Right lobe of liver (tissue), 4 donors: ENCODE measurements around the gene ATP6V0D1.

Experiments used
- POLR2A ChIP-seq: fragments of 450-650 bp; IDR thresholded peaks from one replicate; pipeline ENCODE4 v1.6.1; 2017; ENCODE audit warnings: antibody characterized with exemption, mild to moderate bottlenecking
- TF ChIP-seq, protein P1 (sequence below), 4 donors: fragments of 200-600 bp in 3 of 4; fragments of 450-650 bp in 1 of 4; IDR thresholded peaks; one replicate each; pipeline versions ENCODE4 v1.5.1 to v1.8.0; 2016 to 2022; ENCODE audit warnings: antibody characterized with exemption in 4 of 4, mild to moderate bottlenecking in 2 of 4
- donor health status: DM: no; HTN: no; CAD: no.
- donor health status: DM: no; HTN: no; CAD: no.
- donor health status: DM: no; HTN: yes; CAD: no.

DNA sequence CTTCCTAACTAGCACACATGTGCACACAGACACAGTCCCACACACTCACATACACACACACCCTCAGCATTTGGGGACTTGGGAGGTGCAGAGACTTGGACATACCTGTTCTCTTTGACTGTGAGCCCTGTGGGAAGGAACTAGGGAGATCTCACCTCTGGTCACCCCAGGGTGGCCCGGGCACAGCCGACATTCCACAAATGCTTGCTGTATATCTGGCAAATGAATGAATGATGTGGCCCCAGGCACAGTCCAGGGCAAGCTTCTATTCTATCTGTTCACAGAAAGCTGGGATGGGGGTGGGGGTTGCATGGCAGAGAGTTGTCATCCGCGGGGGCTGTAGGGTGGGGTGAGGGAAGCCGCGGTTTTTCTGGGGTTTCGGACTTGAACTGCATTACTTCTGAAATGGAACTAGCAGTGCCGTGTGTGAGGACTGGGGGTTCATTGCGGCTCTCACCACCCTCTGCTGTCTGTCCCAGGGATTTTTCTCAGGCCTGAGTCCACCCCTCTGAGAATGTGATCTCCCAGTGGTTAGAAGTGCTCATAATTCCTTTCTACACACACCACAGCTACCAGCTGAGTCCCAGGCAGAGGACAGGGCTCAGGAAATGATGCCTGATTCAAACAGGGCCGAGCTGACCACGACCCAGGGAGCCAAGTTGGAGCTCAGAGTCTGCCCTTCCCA is 44.4 kb upstream of the ATP6V0D1 start:
- TF ChIP-seq, protein P1, sequence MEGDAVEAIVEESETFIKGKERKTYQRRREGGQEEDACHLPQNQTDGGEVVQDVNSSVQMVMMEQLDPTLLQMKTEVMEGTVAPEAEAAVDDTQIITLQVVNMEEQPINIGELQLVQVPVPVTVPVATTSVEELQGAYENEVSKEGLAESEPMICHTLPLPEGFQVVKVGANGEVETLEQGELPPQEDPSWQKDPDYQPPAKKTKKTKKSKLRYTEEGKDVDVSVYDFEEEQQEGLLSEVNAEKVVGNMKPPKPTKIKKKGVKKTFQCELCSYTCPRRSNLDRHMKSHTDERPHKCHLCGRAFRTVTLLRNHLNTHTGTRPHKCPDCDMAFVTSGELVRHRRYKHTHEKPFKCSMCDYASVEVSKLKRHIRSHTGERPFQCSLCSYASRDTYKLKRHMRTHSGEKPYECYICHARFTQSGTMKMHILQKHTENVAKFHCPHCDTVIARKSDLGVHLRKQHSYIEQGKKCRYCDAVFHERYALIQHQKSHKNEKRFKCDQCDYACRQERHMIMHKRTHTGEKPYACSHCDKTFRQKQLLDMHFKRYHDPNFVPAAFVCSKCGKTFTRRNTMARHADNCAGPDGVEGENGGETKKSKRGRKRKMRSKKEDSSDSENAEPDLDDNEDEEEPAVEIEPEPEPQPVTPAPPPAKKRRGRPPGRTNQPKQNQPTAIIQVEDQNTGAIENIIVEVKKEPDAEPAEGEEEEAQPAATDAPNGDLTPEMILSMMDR (IDR thresholded peaks at IDR 0.05) = no peak
- TF ChIP-seq POLR2A = no peak
